Measurements from ENCODE around the gene PRKCB.

- TF ChIP-seq CTCF (IDR thresholded peaks at IDR 0.05) (no peak), POLR2A (IDR thresholded peaks at IDR 0.05) (no peak)
These were observed 7.4 kb downstream of the PRKCB start for GRCh38 chr16:23843143-23843542.

Data from thyroid gland (tissue), 4 donors.